Left lobe of liver (tissue), 2 donors: ENCODE measurements around the gene NADSYN1. TPM values are rescaled to one million over a fixed set of nuclear protein-coding genes. Genes with fewer than 3 reads are reported as not detected.

Experiments used
- ATAC-seq: fragments of 200-7000 bp; cut with Tn5 transposase; one replicate; pipeline ENCODE4 v1.9.1; 2020; ENCODE audit warnings: mild to moderate bottlenecking, moderate library complexity
- DNase-seq: peaks from one replicate; pipeline ENCODE4 v3.0.0-alpha.2; 2020; ENCODE audit warnings: low spot score
- total RNA-seq: library from RNA; stranded (reverse); gene quantifications from one replicate; pipeline ENCODE4 v1.2.1, GENCODE V29; 2021
- donor health status: DM: no; HTN: no; CAD: no; lungs with moderate emphysema.
- donor health status: DM: no; HTN: yes; CAD: no.

NADSYN1 gene
- total RNA-seq, 1 donor from 2014 or later = 39.7 TPM

DNA sequence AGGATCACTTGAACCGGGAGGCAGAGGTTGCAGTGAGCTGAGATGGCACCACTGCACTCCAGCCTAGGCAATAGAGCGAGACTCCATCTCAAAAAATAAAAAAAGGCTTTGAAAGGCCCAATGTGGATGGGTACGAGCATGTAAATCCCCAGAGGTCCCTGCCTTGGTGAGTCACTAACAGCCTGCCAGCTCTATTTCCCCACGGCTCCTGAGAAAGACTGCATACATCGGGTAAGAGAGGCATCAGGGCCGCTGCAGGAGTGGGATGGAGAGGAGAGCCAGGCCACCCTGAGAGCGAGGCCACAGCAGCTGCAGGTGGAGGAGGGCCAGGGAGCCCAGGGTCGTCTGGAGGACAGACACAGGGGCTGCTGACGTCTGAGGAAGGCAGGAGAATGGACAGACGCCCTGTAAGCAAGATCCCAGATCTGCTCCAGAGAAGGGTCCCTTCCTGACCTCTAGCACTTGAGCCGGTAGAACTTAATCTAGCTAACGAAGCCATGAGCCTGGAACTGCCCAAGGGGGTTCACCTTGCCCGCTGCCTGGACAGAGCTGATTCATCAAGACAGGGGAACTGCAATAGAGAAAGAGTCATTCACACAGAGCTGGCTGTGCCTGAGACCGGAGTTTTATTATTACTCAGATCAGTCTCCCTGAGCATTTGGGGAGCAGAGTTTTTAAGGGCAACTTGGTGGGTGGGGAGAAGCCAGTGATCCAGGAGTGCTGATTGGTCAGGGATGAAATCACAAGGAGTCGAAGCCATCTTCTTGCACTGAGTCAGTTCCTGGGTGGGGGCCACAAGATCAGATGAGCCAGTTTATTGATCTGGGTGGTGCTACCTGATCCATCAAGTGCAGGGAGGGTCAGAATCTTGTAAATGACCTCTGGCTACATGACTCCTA, 90.1 kb downstream of the NADSYN1 start:
- no peak for ATAC-seq

GRCh38 chr11:71543866-71544265, 90.9 kb downstream of the NADSYN1 start:
- no peak for DNase-seq
- ATAC-seq = no peak

More for the DNA sequence above, 90.1 kb downstream of the NADSYN1 start:
- DNase-seq = no peak

- no peak for DNase-seq
- no peak for ATAC-seq
Measured at GRCh38 chr11:71544525-71545214, 91.7 kb downstream of the NADSYN1 start.

GRCh38 chr11:71545405-71545966, 92.5 kb downstream of the NADSYN1 start:
- no peak for ATAC-seq
- no peak for DNase-seq

DNA sequence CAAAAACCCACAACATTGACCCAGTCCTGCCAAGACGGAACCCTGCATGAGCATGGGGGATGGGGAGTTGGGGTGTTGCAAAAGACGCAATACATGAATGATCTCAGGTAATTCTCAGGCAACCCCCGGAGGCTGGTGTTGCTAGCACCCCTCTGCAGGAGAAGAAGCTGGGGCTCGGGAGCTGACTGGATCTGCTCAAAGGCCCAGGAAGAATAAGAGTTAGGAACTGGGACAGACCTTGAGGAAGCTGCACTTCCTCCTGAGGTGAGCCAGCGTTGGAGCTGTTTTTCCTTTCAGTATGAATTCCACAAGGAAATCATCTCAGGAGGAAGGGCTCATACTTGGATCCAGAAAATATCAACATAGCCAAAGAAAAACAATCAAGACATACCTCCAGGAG, 95.1 kb downstream of the NADSYN1 start, which contains the start of gene KRTAP5-9:
KRTAP5-9 (plus strand) TSS at position 301 of the 400 bp plus-strand sequence. CDS start 238 bp downstream, outside the sequence.
- DNase-seq = no peak
- ATAC-seq = no peak

DNA sequence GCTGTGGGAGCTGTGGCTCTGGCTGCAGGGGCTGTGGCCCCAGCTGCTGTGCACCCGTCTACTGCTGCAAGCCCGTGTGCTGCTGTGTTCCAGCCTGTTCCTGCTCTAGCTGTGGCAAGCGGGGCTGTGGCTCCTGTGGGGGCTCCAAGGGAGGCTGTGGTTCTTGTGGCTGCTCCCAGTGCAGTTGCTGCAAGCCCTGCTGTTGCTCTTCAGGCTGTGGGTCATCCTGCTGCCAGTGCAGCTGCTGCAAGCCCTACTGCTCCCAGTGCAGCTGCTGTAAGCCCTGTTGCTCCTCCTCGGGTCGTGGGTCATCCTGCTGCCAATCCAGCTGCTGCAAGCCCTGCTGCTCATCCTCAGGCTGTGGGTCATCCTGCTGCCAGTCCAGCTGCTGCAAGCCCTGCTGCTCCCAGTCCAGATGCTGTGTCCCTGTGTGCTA, 95.7 kb downstream of the NADSYN1 start:
- ATAC-seq (no peak), DNase-seq (no peak)

Other genes with a start within 250 kb of the NADSYN1 start
- 33.8 TPM for gene SHANK2, start 200.6 kb upstream of the NADSYN1 start, total RNA-seq
- 136 TPM for gene DHCR7, start 4.8 kb upstream of the NADSYN1 start, total RNA-seq
- gene KRTAP5-7, start 74.1 kb downstream of the NADSYN1 start, total RNA-seq = not detected
- gene KRTAP5-8, start 84.8 kb downstream of the NADSYN1 start, total RNA-seq = 0.25 TPM
- 0.30 TPM for gene KRTAP5-9, start 95.2 kb downstream of the NADSYN1 start, total RNA-seq
- 0.15 TPM for gene KRTAP5-10, start 112.4 kb downstream of the NADSYN1 start, total RNA-seq
- gene KRTAP5-11, start 129.7 kb downstream of the NADSYN1 start, total RNA-seq = not detected